ENCODE data around the gene TMEM200A.

TMEM200A gene

GRCh38 chr6:130485870-130486269 lies 120.1 kb downstream of the TMEM200A start:
- DNase-seq (ENCODE audit: low read depth in 2 of 2), result no peak

DNA sequence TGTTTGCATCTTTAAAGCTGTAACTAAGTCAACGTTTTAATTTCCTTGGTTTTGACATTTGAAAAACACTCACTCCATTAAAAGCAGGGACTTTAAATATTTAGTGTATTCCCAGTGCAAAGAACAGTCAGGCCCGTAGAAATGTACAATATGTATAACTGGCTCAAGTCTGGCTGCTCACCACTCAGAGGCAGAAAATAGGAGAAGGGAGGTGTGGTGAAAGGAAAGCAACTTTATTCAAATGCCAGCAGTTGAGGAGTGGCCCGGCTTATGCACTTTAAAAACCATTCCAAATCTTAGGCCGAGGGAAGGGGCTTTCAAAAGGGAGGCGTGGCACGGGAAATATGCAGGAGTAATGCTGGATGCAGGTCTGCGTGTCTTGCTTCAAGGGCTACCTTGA lies 120.6 kb downstream of the TMEM200A start:
- no peak for DNase-seq (ENCODE audit: low read depth in 2 of 2)

DNA sequence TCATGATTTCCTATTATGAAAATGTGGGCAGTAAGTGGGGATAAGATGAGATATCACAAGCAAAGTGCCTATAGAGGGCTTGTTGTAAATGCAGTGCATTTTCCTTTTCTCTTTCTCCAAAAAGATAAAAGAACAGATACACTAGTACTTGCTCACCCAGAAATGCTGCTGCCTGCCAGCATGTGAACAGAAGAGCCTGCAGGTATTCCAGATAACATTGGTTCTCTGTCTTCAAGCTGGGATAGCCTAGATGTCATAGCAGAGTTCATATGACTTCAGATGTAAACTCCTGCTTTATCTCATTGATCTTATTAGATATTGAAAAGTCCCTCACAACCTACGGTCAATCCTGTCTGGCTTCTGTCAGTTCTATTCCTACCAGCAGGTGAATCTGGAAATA lies 123.7 kb downstream of the TMEM200A start:
- no peak for DNase-seq (ENCODE audit: low read depth in 2 of 2)

Measured in stimulated activated CD8-positive, alpha-beta memory T cell treated with anti-CD3 and anti-CD28 coated beads, Interleukin-2, amount 100 ng/mL, for 48 hours (primary cell).